GM11168 (cell line): Measurements from ENCODE around the gene VPS13C.

ENCODE experiments used
- in situ Hi-C: fragments of 300-500 bp; cut with MboI; formaldehyde crosslinking; loops from one replicate; pipeline ENCODE4 v1.12.0; 2022; ENCODE audit warnings: low sequenced_read_pairs; ENCODE audit not compliant: unreplicated experiment

Gene VPS13C

DNA sequence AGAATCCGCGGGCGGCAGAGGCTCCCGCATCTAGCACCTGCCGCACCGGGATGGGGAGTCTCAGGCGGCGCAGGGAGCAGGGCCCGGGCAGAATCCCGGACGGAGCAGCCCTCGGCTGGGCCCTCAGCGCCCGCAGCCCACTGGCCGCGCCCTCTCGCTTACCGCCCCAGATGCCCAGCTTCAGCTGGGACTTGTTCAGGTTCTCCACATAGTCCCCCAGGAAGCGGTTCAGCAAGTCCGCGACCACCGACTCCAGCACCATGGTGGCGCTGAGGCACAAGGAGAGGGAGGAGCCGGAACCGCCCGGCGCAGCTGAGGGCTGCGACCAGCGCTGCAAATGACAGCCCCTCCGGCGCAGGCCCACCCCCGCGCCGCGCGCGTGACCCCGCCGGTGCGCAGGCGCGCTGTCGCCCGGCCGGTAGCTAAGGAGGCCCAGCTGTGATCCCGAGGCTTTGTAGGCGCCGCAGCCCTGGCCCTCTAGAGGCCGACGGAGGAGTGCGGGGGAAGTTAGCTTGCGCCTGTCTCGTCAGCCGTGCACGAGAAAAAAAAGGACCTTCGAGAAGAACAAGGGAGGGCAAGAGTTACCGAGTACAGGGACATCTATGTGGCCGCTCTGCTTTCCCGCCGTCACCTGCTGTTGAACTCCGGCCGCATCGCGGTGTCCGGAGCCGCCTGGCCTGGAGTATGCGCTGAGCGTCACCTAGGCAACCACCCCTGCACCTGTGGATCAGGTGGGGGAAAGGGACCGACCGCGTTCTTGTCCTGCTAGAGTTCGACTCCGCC, at the start of gene VPS13C:
VPS13C (minus strand) TSS at position 335 of the 783 bp plus-strand sequence; CDS start at position 262, 73 bp downstream.
- in situ Hi-C loops = no loop called here

DNA sequence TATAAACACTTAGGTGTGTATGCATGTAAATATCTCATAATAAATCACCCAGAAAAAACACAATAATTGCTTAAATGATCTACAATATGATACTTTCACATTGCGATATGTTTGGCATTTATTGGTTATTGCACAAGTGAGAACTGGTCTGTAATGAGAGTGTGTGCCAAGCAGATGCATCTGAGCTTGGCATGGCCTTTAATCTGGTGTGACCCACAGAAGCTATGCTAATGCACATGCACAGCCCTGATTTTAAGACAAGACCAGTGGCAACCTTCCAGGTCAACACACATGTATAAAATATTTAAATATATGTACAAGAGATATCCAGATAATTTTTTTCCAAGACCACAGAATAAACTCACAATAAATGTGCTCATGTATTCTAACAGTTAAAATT, 49.2 kb upstream of the VPS13C start:
- in situ Hi-C loops = no loop called here

DNA sequence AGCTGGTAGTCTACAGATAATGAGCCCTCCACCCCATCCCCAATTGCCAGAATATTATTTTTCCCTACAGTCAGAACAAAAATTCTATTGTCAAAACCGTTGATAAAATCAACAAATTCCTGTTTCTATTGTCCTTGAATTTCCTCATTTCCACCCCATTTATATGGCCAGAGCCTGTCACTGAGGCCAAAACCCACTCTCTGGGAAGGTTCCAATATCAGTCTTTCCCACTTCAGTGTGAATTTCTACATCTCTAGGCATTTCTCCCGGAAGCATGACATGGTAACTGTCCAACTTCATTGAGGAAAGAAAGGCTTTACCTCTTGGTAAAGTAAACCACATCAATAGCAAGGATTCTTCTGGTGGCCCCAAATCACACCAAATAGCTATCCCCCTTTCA, 48.2 kb upstream of the VPS13C start:
- in situ Hi-C loops = no loop called here

DNA sequence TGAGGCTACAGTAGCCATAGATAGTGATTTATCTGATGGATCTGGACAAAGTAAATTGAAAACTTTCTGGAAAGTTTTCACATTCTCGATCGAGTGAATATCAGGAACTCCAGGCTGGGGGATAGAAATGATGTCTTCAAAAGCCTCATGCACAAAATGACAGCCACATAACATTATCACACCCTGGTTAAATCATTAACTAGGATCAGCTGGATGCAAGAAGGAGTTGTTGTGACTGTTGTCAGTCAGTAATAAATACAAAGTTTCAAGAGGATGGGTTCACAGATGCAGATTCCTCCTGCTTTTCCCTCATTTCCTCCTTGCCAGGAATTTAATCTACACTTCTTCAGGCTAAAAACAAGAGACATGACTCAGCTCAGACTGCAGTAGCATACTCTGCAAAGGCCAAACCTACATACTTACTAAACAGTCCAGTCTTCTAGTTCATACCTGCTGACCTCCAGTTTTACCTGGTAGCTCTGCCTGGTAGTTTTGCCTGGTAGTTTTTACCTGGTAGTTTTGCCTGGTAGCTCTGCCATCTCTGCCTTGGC, 47.4 kb upstream of the VPS13C start:
- in situ Hi-C loops = no loop called here

DNA sequence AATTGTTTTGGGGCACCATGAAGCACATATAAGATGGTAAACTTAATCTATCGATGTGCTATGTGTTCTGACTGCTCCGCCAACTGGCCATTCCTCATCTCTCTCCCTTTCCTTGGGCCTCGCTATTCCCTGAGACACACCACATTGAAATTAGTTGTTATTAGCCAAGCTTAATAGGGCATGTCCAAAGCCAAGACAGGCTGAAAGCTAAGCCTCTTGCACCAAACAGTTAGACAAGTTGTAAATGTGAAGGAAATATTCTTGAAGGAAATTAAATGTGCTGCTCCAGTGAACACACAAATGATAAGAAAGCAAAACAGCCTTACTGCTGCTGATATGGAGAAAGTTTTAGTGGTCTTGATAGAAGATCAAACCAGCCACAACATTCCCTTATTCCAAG, 45.8 kb upstream of the VPS13C start:
- in situ Hi-C loops = no loop called here

GRCh38 chr15:62105266-62105665, 45.0 kb upstream of the VPS13C start:
- in situ Hi-C loops = no loop called here

- in situ Hi-C loops = no loop called here
These were observed 44.6 kb upstream of the VPS13C start for GRCh38 chr15:62104846-62105245.

- in situ Hi-C loops = no loop called here
These were observed 44.2 kb upstream of the VPS13C start for GRCh38 chr15:62104401-62104800.

DNA sequence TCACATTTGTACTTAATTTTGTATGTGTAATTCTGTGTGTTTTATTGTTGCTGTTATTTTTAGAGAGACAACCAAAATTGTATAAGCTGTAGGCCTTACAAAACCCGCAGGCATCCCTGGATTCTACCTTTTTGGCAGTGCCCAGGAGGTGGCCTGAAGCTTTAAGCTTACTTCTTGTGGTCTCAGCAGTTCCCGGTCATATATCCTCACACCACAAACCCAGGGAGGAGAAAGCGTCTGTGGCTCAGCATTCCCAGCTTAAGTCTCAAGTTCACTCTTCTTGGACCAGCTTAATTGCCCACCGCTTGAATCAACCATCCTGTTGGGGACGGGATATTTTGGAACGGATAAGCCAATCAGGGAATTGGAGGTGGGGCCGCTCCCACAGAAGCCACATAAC, 43.2 kb upstream of the VPS13C start:
- in situ Hi-C loops = no loop called here

GRCh38 chr15:62099094-62099601, 38.9 kb upstream of the VPS13C start:
- in situ Hi-C loops = no loop called here

- in situ Hi-C loops = no loop called here
These were observed 34.1 kb upstream of the VPS13C start for GRCh38 chr15:62094388-62094787.

- in situ Hi-C loops = no loop called here
These were observed 33.6 kb upstream of the VPS13C start for GRCh38 chr15:62093809-62094208.

- in situ Hi-C loops = no loop called here
These were observed 30.7 kb upstream of the VPS13C start for GRCh38 chr15:62090988-62091387.

- in situ Hi-C loops = no loop called here
These were observed 29.4 kb upstream of the VPS13C start for GRCh38 chr15:62089616-62090015.

DNA sequence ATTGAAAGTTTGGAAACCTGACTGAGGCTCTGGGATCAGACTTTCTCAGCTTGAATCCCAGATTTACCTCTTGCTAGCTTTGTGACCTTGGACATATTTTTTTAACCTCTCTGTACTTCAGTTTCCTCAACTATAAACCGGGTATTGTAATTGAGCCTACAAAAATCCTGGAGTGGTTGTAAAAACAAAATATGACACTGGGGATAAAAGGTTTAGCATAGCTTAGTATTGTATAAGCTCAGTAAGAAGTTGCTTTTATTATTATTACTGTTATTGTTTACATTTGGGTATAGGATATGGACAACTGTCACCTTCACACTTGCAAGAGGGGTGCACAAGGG, 28.1 kb upstream of the VPS13C start:
- in situ Hi-C loops = no loop called here

DNA sequence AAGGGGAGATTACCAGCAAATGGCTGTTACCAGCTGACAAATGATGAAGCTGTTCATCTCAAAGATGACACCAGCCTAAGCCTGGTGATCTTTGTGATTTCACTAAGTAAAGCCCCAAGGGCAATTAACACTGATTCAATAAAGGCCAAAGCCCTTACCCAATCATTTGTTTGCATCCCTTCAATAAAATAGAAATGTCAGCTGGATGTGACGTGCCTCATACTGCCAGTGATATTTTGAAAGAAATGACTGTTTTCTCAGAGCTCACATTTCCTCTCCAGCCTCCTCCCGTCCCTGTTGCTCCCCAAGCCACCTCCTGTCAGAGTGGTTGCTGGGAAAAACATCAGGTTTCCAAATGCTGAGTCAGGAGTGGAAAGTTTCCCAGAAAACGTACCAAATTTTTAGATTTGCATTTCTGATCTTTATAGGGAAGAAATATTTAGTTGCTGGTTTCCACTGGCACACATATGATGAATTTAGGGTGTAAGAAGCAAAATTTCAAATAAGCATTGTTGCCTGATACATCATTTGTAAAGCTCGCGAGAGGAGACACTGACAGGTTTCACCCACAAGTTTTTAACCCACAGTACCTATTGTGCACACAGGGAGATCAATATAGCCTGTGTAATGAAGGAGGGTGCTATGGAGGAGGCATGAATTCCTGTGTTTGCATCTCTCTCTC, 27.6 kb upstream of the VPS13C start:
- in situ Hi-C loops = no loop called here

DNA sequence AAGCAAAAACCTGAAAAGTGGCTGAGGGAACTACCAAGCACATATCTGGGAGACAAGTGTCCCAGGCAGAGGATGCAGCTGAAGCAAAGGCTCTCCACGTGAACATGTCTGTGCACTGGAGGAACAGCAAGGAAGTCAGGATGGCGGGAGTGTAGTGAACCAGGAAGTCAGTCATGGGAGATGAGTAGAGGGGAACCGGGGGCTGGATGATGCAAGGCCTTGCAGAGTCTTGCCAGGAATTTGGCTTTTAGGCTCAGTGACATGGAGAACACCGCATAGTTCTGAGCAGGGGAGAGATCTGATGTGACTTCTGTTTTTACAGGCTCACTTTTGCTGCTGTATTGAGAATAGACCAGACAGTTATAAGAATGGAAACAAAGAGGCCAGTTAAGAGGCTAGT, 25.5 kb upstream of the VPS13C start:
- in situ Hi-C loops = no loop called here

DNA sequence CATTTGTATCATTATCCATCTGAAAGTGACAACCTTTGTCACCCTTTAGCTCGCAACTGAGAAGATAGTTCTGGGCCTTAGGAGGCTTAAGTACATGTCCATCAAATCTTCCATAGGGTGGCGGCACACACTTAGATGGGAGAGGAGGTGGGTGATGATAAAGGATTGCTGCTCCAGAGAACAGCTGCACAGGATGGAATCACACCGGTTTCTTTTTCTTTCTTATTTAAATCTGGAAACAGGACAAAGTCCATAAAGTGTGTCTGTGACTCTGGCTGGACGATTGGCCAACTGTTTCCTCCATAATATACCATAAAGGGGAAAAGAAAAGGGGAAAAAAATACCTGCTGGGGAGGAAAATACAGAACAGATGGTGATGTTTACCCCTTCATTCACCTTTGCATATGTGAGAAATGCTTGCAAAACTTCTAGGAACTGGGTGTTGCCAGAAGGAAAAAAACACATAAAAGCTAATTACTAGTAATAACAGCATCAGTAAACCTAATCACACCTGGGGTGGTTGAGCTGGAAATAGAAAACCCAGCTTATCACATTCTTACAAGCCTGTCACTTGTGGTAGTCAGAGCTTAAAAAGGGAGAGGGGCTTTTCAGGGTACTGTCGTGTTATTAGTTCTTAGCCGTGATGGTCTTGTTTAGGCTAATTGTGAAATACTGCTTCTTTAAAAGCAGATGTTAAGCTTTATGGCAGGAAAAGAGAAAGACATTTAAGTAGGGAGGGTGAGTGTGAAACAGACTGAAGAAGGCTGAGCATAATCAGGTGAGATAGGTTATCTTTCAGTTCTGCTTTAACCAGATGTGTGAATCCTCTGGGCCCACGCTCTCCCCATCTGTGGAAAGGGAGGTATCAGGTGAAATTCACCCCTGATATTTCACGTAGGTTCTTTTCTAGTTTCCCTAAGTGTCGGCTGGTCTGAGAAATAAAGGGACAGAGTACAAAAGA, 23.2 kb upstream of the VPS13C start:
- in situ Hi-C loops = no loop called here

GRCh38 chr15:62079594-62079993, 19.3 kb upstream of the VPS13C start:
- in situ Hi-C loops = no loop called here

DNA sequence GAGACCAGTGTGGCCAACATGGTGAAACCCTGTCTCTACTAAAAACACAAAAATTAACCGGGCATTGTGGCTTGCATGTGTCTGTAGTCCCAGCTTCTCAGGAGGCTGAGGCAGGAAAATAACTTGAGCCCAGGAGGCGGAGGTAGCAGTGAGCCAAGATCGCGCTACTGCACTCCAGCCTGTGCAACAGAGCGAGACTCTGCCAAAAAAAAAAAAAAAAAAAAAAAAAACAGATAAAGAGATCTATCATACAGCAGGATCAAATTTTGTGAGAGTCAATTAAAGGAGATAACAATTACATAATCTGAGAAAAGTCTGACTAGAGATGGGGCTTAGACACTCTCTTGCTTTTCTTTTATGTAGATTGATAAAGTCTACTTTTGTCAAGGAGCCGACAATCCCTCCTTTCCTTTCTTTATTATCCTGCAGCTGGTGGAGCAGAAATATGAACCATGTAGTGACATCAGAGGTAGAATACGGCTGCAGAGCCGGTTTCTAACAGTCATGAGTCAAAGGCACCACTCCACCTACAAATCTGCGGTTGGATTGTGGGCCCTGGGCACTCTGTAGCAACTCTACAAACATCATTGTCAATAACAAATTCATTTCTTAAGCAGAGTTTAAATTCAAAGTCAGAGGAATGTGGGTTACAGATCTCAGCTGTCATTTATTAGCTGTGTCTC, 15.5 kb upstream of the VPS13C start:
- in situ Hi-C loops = no loop called here
